AG10803 (cell line): Measurements from ENCODE around the gene MRPS35.
"Not testable (repeated sequence)": the region's sequence is repeated elsewhere in the genome, so short reads cannot be mapped to it uniquely, and the experiment has no call there.

ENCODE experiments used
- DNase-seq: peaks from one replicate; pipeline ENCODE4 v3.0.0; 2010; ENCODE audit warnings: low read depth
- H3K4me3 ChIP-seq: 2 replicates; pipeline ENCODE4 v1.5.1; 2011; ENCODE audit warnings: mild to moderate bottlenecking, low read length, control low read depth
- TF ChIP-seq, protein P1 (sequence below): conservative IDR thresholded peaks from 2 replicates; pipeline ENCODE4 v1.5.1; 2011; ENCODE audit warnings: mild to moderate bottlenecking, low read length, control low read depth, inconsistent platforms

The MRPS35 gene

DNA sequence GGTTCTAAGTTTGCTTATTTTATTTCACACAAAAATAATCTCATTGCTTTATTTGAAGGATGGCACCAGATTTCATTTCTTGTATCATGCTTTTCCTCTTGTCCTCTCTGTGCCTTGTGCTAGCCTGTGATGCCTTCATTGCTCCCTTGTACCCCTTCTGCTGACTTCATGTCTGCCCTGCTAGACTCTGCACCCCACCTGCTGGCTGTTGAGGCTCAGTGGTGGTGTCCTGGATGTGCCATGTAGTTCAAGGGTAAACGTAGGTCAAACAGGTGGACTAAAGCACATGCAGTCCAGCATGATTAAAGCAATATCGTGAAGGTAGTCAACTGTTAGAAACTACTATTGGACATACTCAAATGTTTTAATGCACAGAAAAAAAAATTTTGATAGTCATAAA is 21.6 kb downstream of the MRPS35 start:
- DNase-seq, result no peak
- H3K4me3 ChIP-seq, result no peak overlapping the region
- TF ChIP-seq, protein P1, sequence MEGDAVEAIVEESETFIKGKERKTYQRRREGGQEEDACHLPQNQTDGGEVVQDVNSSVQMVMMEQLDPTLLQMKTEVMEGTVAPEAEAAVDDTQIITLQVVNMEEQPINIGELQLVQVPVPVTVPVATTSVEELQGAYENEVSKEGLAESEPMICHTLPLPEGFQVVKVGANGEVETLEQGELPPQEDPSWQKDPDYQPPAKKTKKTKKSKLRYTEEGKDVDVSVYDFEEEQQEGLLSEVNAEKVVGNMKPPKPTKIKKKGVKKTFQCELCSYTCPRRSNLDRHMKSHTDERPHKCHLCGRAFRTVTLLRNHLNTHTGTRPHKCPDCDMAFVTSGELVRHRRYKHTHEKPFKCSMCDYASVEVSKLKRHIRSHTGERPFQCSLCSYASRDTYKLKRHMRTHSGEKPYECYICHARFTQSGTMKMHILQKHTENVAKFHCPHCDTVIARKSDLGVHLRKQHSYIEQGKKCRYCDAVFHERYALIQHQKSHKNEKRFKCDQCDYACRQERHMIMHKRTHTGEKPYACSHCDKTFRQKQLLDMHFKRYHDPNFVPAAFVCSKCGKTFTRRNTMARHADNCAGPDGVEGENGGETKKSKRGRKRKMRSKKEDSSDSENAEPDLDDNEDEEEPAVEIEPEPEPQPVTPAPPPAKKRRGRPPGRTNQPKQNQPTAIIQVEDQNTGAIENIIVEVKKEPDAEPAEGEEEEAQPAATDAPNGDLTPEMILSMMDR, result peak; percentile 38

DNA sequence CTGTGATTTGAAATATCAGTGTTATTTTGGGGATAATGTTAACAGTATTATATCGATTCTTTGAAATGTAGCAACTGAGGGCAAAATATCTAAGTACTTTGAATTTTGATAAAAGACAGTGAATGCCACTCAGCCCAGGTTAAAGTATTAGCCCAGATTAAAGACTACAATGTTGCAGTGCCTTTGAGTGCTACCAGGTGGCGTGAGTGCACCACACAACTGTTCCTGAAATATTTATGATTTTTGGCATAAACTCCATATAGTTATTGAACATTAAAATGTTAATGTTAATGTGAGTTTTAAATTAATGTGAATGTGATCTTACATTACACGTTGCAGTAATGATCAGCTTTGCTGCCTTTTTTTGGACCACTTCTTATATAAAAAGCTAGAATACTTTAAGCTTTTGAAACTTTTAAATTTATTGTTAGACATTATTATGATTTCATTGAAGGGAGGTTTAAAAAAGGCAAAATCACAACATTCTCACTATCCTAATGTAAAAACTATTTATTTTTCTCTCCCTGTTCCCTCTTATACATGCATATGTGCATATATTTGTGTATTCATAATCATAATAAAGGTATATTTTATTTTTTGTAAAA is 22.5 kb downstream of the MRPS35 start:
- peak; percentile 34 for DNase-seq
- TF ChIP-seq, protein P1, result peak; percentile 97
- H3K4me3 ChIP-seq, result no peak overlapping the region

DNA sequence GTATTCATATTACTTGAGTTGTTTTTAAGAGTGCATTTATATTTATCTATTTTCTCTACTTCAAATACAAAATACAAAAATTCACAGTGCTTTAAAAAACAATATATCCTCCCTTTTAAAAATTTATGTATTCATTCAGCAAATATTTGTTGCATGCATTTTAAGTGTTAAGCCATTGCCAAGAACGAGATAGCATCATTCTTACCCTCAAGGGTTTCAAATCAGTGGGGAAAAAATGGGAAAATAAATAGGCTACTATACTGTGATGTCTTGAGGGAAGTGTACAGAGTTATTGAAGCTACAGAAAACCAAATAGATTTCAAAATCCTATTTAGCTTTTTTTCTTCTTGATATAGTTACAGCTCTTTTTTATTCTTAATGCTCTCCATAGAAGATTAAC is 23.2 kb downstream of the MRPS35 start:
- TF ChIP-seq, protein P1, result no peak
- no peak overlapping the region for H3K4me3 ChIP-seq
- no peak for DNase-seq

DNA sequence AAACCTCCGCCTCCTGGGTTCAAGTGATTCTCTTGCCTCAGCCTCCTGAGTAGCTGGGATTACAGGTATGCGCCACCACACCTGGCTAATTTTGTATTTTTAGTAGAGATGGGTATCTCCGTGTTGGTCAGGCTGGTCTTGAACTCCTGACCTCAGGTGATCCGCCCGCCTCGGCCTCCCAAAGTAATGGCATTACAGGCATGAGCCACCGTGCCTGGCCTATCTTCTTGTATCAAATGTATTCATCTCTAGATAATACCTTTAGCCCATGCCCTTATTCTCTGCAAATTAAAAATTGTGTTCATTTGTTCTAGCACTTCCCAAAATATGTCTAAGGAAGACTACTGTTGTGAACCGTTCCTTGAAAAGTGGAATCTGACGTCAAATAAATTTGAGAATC is 23.7 kb downstream of the MRPS35 start:
- not testable (repeated sequence) for H3K4me3 ChIP-seq, DNase-seq

DNA sequence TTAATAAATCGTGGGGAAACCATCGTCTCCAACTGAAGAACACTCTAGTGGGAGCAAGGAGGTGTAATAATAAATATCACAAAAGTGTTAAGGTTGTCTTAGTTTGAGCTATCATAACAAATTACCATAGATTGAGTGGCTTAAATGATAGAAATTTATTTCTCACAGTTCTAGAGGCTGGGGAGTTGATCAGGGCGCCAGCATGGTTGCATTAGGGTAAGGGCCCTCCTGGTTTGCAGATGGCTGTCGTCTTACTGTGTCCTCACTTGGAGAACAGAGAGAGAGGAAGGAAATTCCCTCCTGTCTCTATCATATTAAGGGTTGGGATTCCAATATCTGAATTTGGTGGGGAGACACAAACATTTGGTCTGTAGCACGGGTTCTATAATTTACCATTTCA is 33.0 kb downstream of the MRPS35 start:
- no peak for DNase-seq
- TF ChIP-seq, protein P1, result no peak
- no peak overlapping the region for H3K4me3 ChIP-seq

DNA sequence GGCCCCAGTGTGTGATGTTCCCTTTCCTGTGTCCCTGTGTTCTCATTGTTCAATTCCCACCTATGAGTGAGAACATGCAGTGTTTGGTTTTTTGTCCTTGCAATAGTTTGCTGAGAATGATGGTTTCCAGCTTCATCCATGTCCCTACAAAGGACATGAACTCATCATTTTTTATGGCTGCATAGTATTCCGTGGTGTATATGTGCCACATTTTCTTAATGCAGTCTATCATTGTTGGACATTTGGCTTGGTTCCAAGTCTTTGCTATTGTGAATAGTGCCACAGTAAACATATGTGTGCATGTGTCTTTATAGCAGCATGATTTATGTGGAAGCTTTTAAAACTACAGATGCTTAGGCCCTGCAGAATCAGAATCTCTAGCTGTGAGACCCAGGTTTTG is 35.1 kb downstream of the MRPS35 start:
- H3K4me3 ChIP-seq, result not testable (repeated sequence)

DNA sequence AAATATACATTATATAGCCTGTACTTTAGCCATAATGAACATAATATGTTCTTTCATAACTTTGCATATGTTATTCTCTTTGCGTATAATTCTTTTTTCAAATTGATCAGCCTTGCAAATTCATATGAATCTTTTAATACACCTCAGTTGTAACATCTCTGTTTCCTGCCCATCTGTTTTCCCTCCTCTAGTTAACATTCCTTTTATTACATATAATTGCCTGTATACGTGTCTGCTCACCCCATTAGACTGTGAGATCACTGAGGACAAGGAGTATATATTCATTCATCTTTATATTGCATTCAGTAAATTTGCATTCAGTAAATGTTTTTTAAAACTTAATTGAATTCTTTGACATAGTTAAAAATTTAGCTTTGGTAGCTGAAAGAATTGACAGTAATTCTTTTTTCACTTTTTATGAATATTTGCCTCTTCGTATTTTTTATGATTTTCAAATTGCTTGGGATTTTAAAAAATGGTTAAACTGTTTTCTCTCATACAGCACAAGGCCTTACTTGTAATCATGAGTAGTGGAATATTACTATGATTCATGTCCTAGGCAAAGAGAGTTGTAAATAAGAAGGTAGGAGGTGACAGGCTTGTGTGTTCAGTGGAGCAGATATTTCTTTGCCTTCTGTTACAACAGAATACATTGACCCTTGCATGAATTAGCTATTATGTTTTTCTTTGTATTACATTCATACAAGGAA is 36.6 kb downstream of the MRPS35 start:
- H3K4me3 ChIP-seq, result no peak overlapping the region
- TF ChIP-seq, protein P1, result no peak

More for the DNA sequence above, 35.1 kb downstream of the MRPS35 start:
- DNase-seq, result not testable (repeated sequence)

DNA sequence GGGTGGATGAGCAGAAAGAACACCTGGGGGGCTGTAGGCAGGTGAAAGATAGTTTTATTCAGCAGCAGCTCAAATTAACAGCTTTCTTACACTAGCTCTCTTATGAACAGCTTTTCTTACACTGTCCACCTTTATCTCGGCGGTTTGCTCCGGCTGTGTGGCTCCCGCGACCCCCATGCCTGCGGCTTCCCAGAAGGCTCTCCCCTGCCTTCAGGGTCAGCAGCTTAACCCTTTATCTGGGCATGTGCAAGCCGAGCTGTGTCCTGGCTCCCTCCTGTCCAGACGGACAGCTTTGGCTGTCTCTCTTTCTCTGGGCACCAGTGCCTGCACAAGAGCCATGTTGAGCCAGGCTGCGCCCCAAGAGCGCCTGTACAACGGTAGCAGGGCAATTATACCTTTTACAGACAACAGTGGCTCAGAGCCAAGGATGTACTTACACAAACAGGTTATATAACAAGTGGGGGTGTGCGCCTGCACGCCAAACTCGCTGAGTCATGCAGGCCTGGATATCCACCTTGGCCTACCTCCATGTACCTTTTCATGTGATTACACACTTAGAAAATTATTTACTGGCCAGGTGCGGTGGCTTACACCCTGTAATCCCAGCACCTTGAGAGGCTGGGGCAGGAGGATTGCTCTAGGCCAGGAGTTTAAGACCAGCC is 40.9 kb downstream of the MRPS35 start:
- TF ChIP-seq, protein P1, result no peak
- DNase-seq, result no peak
- H3K4me3 ChIP-seq, result no peak overlapping the region

More for the DNA sequence above, 36.6 kb downstream of the MRPS35 start:
- DNase-seq, result peak; percentile 13
